NCI-H2196 treated with DMSO at 0.1 percent for 48 hours (cell line): Measurements from ENCODE around the gene FAM81A.

ENCODE experiments used
- DNase-seq: peaks from one replicate; lab custom pipeline; 2025; ENCODE audit not compliant: unreplicated experiment; lab: John Stamatoyannopoulos, UW

The FAM81A gene

DNA sequence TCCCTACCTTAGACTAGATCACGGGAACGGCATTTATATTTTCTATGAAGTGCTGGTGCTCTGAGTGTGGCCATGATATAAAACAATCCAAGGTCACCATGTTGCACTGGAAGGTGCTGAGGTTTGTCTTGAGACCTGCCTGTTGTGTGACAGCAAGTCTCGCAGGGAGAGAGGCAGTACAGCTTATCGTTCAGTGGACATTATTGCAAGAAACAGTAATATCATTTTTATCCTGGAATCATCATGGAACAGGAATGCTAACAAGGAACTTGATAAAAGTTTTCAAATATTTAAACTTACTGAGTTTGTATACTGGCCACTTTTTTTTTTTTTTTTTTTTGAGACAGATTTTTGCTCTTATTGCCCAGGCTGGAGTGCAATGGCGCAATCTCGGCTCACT lies 133.6 kb downstream of the FAM81A start:
- DNase-seq, result no peak
